ENCODE data around the gene LYSET. TPM values are rescaled to one million over a fixed set of nuclear protein-coding genes. Genes with fewer than 3 reads are reported as not detected.

The LYSET gene
- total and polyA plus RNA-seq, 9 of the 15 experiments (the other 6 are each of a cell fraction or from before 2014, with no cell fraction given), result 7.6 to 36.6 (median 15.9) TPM

DNA sequence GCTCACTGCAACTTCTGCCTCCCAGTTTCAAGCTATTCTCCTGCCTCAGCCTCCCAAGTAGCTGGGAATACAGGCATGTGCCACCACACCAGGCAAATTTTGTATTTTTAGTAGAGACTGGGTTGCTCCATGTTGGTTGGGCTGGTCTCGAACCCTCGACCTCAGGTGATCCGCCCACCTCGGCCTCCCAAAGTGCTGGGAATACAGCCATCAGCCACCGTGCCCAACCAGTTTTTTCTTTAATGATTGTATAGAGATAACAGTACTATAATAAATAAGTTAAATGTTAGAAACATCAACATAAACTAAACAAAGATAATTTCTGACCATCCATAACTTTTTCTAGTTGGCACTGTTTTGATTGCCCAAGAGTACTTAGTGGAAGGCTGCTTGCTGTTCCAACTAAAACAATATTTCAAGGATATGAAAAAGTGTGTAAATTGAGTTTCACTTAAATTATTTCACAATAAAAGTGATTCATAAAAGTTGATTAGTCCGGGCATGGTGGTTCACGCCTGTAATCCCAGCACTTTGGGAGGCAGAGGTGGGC, 16.1 kb downstream of the LYSET start:
- in situ Hi-C loops (cut with MboI) (no loop called here), intact Hi-C loops (cut with micrococcal nuclease) (no loop called here)
- no peak overlapping the region for H3K27ac ChIP-seq (ENCODE audit: extremely low read depth, low read depth, low read length)
- 86% methylated on average over 7 of the region's 7 CpGs for WGBS (ENCODE audit: insufficient coverage, low coverage, missing lambda C conversion rate)
- H3K4me3 ChIP-seq, result no peak overlapping the region
- TF ChIP-seq PYGO2 (tag; IDR thresholded peaks at IDR 0.05), result no peak
- TF ChIP-seq, protein P1, sequence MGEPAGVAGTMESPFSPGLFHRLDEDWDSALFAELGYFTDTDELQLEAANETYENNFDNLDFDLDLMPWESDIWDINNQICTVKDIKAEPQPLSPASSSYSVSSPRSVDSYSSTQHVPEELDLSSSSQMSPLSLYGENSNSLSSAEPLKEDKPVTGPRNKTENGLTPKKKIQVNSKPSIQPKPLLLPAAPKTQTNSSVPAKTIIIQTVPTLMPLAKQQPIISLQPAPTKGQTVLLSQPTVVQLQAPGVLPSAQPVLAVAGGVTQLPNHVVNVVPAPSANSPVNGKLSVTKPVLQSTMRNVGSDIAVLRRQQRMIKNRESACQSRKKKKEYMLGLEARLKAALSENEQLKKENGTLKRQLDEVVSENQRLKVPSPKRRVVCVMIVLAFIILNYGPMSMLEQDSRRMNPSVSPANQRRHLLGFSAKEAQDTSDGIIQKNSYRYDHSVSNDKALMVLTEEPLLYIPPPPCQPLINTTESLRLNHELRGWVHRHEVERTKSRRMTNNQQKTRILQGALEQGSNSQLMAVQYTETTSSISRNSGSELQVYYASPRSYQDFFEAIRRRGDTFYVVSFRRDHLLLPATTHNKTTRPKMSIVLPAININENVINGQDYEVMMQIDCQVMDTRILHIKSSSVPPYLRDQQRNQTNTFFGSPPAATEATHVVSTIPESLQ (CRISPR knock-in tag; IDR thresholded peaks at IDR 0.05), result no peak
- no peak for TF ChIP-seq SP1 (CRISPR knock-in tag; IDR thresholded peaks at IDR 0.05)
- TF ChIP-seq HDAC3 (IDR thresholded peaks at IDR 0.05; ENCODE audit: borderline replicate concordance, partially characterized antibody), result no peak
- no peak for TF ChIP-seq ZNF24 (IDR thresholded peaks at IDR 0.05)
- no peak for TF ChIP-seq ZNF184 (CRISPR knock-in tag; IDR thresholded peaks at IDR 0.05)
- no peak for TF ChIP-seq CAMTA2 (CRISPR knock-in tag; conservative IDR thresholded peaks at IDR 0.05)
- no peak for TF ChIP-seq CBX2 (IDR thresholded peaks at IDR 0.05; ENCODE audit: insufficient read depth, low read length, poor library complexity, severe bottlenecking)
- ChIA-PET POLR2A (no interaction called here), CTCF (ENCODE audit: low intra/inter-chr PET ratio) (no interaction called here)
- no peak overlapping the region for H3K9ac ChIP-seq (ENCODE audit: insufficient read depth in 1 of 2, low read depth in 2 of 2, low read length in 2 of 2)
- H3K9me1 ChIP-seq (ENCODE audit: control insufficient read depth, insufficient read depth, low read length), result no peaks in the 10 kb centered on the region
- no peak overlapping the region for H3K4me2 ChIP-seq (ENCODE audit: insufficient read depth, low read length)
- no peaks in the 10 kb centered on the region for H4K20me1 ChIP-seq (replicated peaks; ENCODE audit: control insufficient read depth, insufficient read depth, low read length)
- peaks cover 0 to 7% of the 10 kb centered on the region in 2 experiments; a peak in 1 of 5 replicates for H3K4me1 ChIP-seq (replicated peaks in 1 of 2; ENCODE audit: control insufficient read depth in 2 of 2, insufficient read depth in 2 of 2, low read length in 2 of 2)
- FAIRE-seq (no peak), ATAC-seq (no peak), DNase-seq (ENCODE audit: extremely low read depth in 1 of 4, low spot score in 3 of 4) (no peak)
- BruUV-seq (replicated peaks), result no TSS peak
- peaks cover 20% of the 10 kb centered on the region; the same call in 1 of the 3 replicates for H3K36me3 ChIP-seq (ENCODE audit: control insufficient read depth, insufficient read depth, low read length)
- H3K79me2 ChIP-seq (ENCODE audit: control insufficient read depth, insufficient read depth, low read length), result peaks cover 29% of the 10 kb centered on the region
- no peaks in the 10 kb centered on the region for H3K27me3 ChIP-seq (ENCODE audit: control insufficient read depth in 2 of 2, insufficient read depth in 2 of 2, low read length in 2 of 2)
- no peaks in the 10 kb centered on the region for H3K9me3 ChIP-seq (replicated peaks; ENCODE audit: control insufficient read depth, insufficient read depth, low read depth, low read length)
- H2AFZ ChIP-seq (ENCODE audit: low read depth, low read length), result no peak overlapping the region

All from K562 (cell line).